SH-SY5Y (cell line): ENCODE data around the gene STMN1.

ENCODE experiments used
- GATA2 ChIP-seq: IDR thresholded peaks from 2 replicates; pipeline ENCODE4 v1.6.1; 2011; ENCODE audit warnings: mild to moderate bottlenecking, low read depth, low read length
- GATA3 ChIP-seq: IDR thresholded peaks from 2 replicates; pipeline ENCODE4 v1.6.1; 2011; ENCODE audit warnings: low read depth, mild to moderate bottlenecking, low read length, moderate library complexity

- TF ChIP-seq GATA3, result no peak
- no peak for TF ChIP-seq GATA2
Observed at GRCh38 chr1:25944986-25945385, 38.8 kb upstream of the STMN1 start.
